K562 (cell line): Measurements from ENCODE around the gene SDCCAG8. TPM values are rescaled to one million over a fixed set of nuclear protein-coding genes. Genes with fewer than 3 reads are reported as not detected.

Experiments used
- ATAC-seq: fragments of 200-7000 bp; cut with Tn5 transposase; 3 replicates; pipeline ENCODE4 v1.9.1; 2020; ENCODE audit warnings: moderate library complexity
- BruUV-seq: library from RNA; stranded (reverse); fragments of 400-500 nt; replicated peaks from 2 replicates; lab custom pipeline; 2021; lab: Mats Ljungman, UMichigan
- CTCF ChIA-PET: fragments of 300-600 bp; formaldehyde crosslinking; extraction: SDS; loops from one replicate; lab custom pipeline; 2021; ENCODE audit warnings: low intra/inter-chr PET ratio; lab: Yijun Ruan, JAX
- POLR2A ChIA-PET: fragments of 300-600, 350-650 bp; sonication (Branson Sonifier 250); formaldehyde crosslinking; extraction: SDS; loops from one replicate; lab custom pipeline; 2021; ENCODE audit warnings: antibody characterized with exemption, inconsistent platforms; lab: Yijun Ruan, JAX
- DNase-seq, 4 experiments: peaks; one replicate each; pipeline versions ENCODE4 v3.0.0 to v3.0.0-alpha.2; 2011 to 2018; ENCODE audit warnings: low spot score in 3 of 4, mixed read lengths in 3 of 4; ENCODE audit errors: extremely low read depth in 1 of 4
- FAIRE-seq: peaks from 2 replicates; lab custom pipeline; 2011; peaks lifted over from hg19 to GRCh38; lab: Jason Lieb, UNC
- H2AFZ ChIP-seq: 2 replicates; pipeline ENCODE4 v1.6.0; 2011; ENCODE audit warnings: low read depth, low read length, control low read depth, inconsistent platforms
- H3K27ac ChIP-seq: fragments of 200-600 bp; 3 replicates; pipeline ENCODE4 v1.8.0; 2011; ENCODE audit warnings: low read depth, mild to moderate bottlenecking, control low read depth, inconsistent platforms, low read length, moderate library complexity, mixed read lengths; ENCODE audit errors: extremely low read depth
- H3K27me3 ChIP-seq, 2 experiments: fragments of 300-600 bp in 1 of 2; 2 replicates in 1 of 2; 3 replicates in 1 of 2; pipeline versions ENCODE4 v1.6.0 to v1.8.0; 2011; ENCODE audit warnings: inconsistent platforms in 2 of 2, low read length in 2 of 2, mild to moderate bottlenecking in 1 of 2, mixed read lengths in 1 of 2, moderate library complexity in 1 of 2; ENCODE audit not compliant: control insufficient read depth in 2 of 2, insufficient read depth in 2 of 2
- H3K36me3 ChIP-seq: fragments of 300-600 bp; 3 replicates; pipeline ENCODE4 v1.8.0; 2011; ENCODE audit warnings: mild to moderate bottlenecking, low read length, inconsistent platforms; ENCODE audit not compliant: control insufficient read depth, insufficient read depth
- H3K4me1 ChIP-seq, 2 experiments: fragments of 200-600 bp in 1 of 2; replicated peaks in 1 of 2; 2 replicates in 1 of 2; 3 replicates in 1 of 2; pipeline versions ENCODE4 v1.5.1 to v1.8.0; 2011; ENCODE audit warnings: inconsistent platforms in 2 of 2, low read length in 2 of 2, mild to moderate bottlenecking in 1 of 2, mixed read lengths in 1 of 2, moderate library complexity in 1 of 2; ENCODE audit not compliant: control insufficient read depth in 2 of 2, insufficient read depth in 2 of 2
- H3K4me2 ChIP-seq: 2 replicates; pipeline ENCODE4 v1.6.1; 2011; ENCODE audit warnings: low read length, control low read depth, inconsistent platforms, mixed read lengths; ENCODE audit not compliant: insufficient read depth
- H3K4me3 ChIP-seq: fragments of 200-600 bp; sonication (generic), shearing (Covaris generic); 2 replicates; pipeline ENCODE4 v1.5.1; 2016; ENCODE audit warnings: control low read depth, inconsistent platforms
- H3K79me2 ChIP-seq: fragments of 200-600 bp; 3 replicates; pipeline ENCODE4 v1.8.0; 2011; ENCODE audit warnings: low read length, inconsistent platforms; ENCODE audit not compliant: control insufficient read depth, insufficient read depth
- H3K9ac ChIP-seq, 2 experiments: 2 replicates each; pipeline versions ENCODE4 v1.6.0 to v1.6.1; 2011; ENCODE audit warnings: low read depth in 2 of 2, low read length in 2 of 2, control low read depth in 1 of 2, inconsistent platforms in 1 of 2, mild to moderate bottlenecking in 1 of 2, mixed read lengths in 1 of 2; ENCODE audit not compliant: insufficient read depth in 1 of 2
- H3K9me1 ChIP-seq: one replicate; pipeline ENCODE4 v1.6.0; 2011; ENCODE audit warnings: inconsistent platforms, mild to moderate bottlenecking, low read length, moderate library complexity; ENCODE audit not compliant: control insufficient read depth, insufficient read depth
- H3K9me3 ChIP-seq: replicated peaks from 2 replicates; pipeline ENCODE4 v1.5.1; 2011; ENCODE audit warnings: low read depth, low read length, inconsistent platforms; ENCODE audit not compliant: control insufficient read depth, insufficient read depth
- H4K20me1 ChIP-seq: replicated peaks from 2 replicates; pipeline ENCODE4 v1.6.1; 2011; ENCODE audit warnings: low read length, inconsistent platforms, mixed read lengths; ENCODE audit not compliant: control insufficient read depth, insufficient read depth
- BRD4 ChIP-seq: fragments of 200-600 bp; sonication (generic); IDR thresholded peaks from 2 replicates; pipeline ENCODE4 v1.6.1; 2017; ENCODE audit warnings: inconsistent platforms
- CEBPB ChIP-seq: fragments of 450-650 bp; IDR thresholded peaks from 2 replicates; pipeline ENCODE4 v1.6.1; 2016; ENCODE audit warnings: missing genetic modification characterization, missing compliant biosample characterization
- CEBPG ChIP-seq, 3 experiments: fragments of 200-800 bp in 1 of 3; sonication (Bioruptor generic) in 1 of 3; sonication (generic) in 1 of 3; formaldehyde crosslinking in 1 of 3; IDR thresholded peaks in 2 of 3; conservative IDR thresholded peaks in 1 of 3; 2 replicates each; pipeline versions ENCODE4 v1.6.1 to v1.8.0; 2016 to 2022; ENCODE audit warnings: missing compliant biosample characterization in 2 of 3, missing genetic modification characterization in 2 of 3, mild to moderate bottlenecking in 1 of 3, missing genetic modification reagents in 1 of 3
- NCOA1 ChIP-seq: fragments of 450-650 bp; IDR thresholded peaks from 2 replicates; pipeline ENCODE4 v1.6.1; 2016; ENCODE audit warnings: low read depth
- RAD21 ChIP-seq, 2 experiments: fragments of 250-450 bp in 1 of 2; fragments of 450-650 bp in 1 of 2; sonication (Bioruptor Pico) in 1 of 2; formaldehyde crosslinking in 1 of 2; IDR thresholded peaks in 1 of 2; conservative IDR thresholded peaks in 1 of 2; 2 replicates each; pipeline versions ENCODE4 v1.4.0 to v1.8.0; 2020 to 2022; ENCODE audit warnings: mild to moderate bottlenecking in 2 of 2, moderate library complexity in 1 of 2
- TEAD1 ChIP-seq, 2 experiments: fragments of 450-650 bp in 1 of 2; sonication (generic) in 1 of 2; formaldehyde crosslinking; IDR thresholded peaks; 2 replicates each; pipeline versions ENCODE4 v1.4.0 to v1.8.0; 2020 to 2022; ENCODE audit warnings: mild to moderate bottlenecking in 2 of 2, missing genetic modification reagents in 1 of 2
- whole genome bisulfite sequencing: fragments of 100-300 bp; shearing (Covaris generic); methylation state at CpG from one replicate; pipeline ENCODE4 v1.1.6; 2016; ENCODE audit warnings: low coverage, mixed read lengths; ENCODE audit not compliant: insufficient coverage; ENCODE audit errors: missing lambda C conversion rate; 5-methylcytosine and 5-hydroxymethylcytosine counted together
- in situ Hi-C: fragments of 300-500 bp; cut with MboI; formaldehyde crosslinking; loops from 4 replicates; pipeline ENCODE4 v1.15.0; 2018; ENCODE audit warnings: inconsistent platforms, mixed read lengths
- intact Hi-C: fragments of 100-400 bp; cut with micrococcal nuclease; formaldehyde crosslinking; loops from 2 replicates; pipeline ENCODE4 v1.14.2; 2022
- polyA plus RNA-seq, 8 experiments: library from polyadenylated mRNA; depleted of rRNA in 4 of 8; stranded (reverse) in 5 of 8; unstranded in 3 of 8; fragments of >200 nt; fragmentation: Nextera tagmentation in 2 of 8; fragmentation: Illumina TruSeq in 1 of 8; extraction: Ambion mirVana in 2 of 8; extraction: Trizol in 1 of 8; gene quantifications; 2 replicates each; pipeline versions ENCODE4 v1.2.1 to v1.2.3, GENCODE V29; 2011 to 2014; ENCODE audit warnings: inconsistent platforms in 1 of 8, missing spikeins in 1 of 8
- total RNA-seq, 7 experiments: library from RNA; depleted of rRNA in 6 of 7; stranded (reverse); fragments of >200 nt in 6 of 7; fragmentation: Illumina TruSeq in 2 of 7; extraction: Trizol in 2 of 7; gene quantifications; 2 replicates each; pipeline versions ENCODE4 v1.2.1 to v1.2.3, GENCODE V29; 2011 to 2021; ENCODE audit warnings: low replicate concordance in 1 of 7
- TF ChIP-seq, protein P1 (sequence below), 2 experiments: fragments of 450-650 bp; IDR thresholded peaks; 2 replicates each; pipeline ENCODE4 v1.6.1; 2016

The SDCCAG8 gene
- total and polyA plus RNA-seq, 9 of the 15 experiments (the other 6 are each of a cell fraction or from before 2014, with no cell fraction given), result 17.9 to 36.7 (median 25.4) TPM

GRCh38 chr1:243420946-243421685, 165.3 kb downstream of the SDCCAG8 start:
- ATAC-seq (peak; percentile 52), DNase-seq (no peak), FAIRE-seq (no peak)
- H3K4me2 ChIP-seq, result no peak overlapping the region
- intact Hi-C loops, result no loop called here
- TF ChIP-seq, protein P1, sequence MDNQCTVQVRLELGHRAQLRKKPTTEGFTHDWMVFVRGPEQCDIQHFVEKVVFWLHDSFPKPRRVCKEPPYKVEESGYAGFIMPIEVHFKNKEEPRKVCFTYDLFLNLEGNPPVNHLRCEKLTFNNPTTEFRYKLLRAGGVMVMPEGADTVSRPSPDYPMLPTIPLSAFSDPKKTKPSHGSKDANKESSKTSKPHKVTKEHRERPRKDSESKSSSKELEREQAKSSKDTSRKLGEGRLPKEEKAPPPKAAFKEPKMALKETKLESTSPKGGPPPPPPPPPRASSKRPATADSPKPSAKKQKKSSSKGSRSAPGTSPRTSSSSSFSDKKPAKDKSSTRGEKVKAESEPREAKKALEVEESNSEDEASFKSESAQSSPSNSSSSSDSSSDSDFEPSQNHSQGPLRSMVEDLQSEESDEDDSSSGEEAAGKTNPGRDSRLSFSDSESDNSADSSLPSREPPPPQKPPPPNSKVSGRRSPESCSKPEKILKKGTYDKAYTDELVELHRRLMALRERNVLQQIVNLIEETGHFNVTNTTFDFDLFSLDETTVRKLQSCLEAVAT (IDR thresholded peaks at IDR 0.05), result no peak
- TF ChIP-seq BRD4 (peak; percentile 30; the same call in 1 of the 2 replicates), RAD21 (CRISPR knock-in tag; conservative IDR thresholded peaks at IDR 0.05 in 1 of 2, IDR thresholded peaks at IDR 0.05 in 1 of 2) (no peak), CEBPG (CRISPR knock-in tag; IDR thresholded peaks at IDR 0.05) (no peak), CEBPG (tag; conservative IDR thresholded peaks at IDR 0.05 in 1 of 2, IDR thresholded peaks at IDR 0.05 in 1 of 2) (peak; percentile 22 to 85; a peak in 3 of 4 replicates), NCOA1 (no peak), TEAD1 (CRISPR knock-in tag; IDR thresholded peaks at IDR 0.05) (0 out of 4 replicates have a peak, but pooled peaks of 1 of the 2 experiments have one; percentile 21), CEBPB (tag) (peak; percentile 71; the same call in 1 of the 2 replicates)
- H3K4me3 ChIP-seq, result no peak overlapping the region
- 0 out of 3 replicates have a peak, but pooled peaks cover 3% of the 10 kb centered on the region for H3K36me3 ChIP-seq
- H3K9ac ChIP-seq, result no peak overlapping the region
- in situ Hi-C loops, result no loop called here
- peaks cover 0 to 10% of the 10 kb centered on the region in 2 experiments; a peak in 2 of 5 replicates for H3K4me1 ChIP-seq
- H3K79me2 ChIP-seq, result no peaks in the 10 kb centered on the region
- 50% methylated on average over 15 of the region's 15 CpGs for WGBS
- no peaks in the 10 kb centered on the region for H3K9me3 ChIP-seq
- H2AFZ ChIP-seq, result no peak overlapping the region
- H3K9me1 ChIP-seq, result no peaks in the 10 kb centered on the region
- ChIA-PET CTCF (no interaction called here), POLR2A (interaction anchor here (0.9 to 1.2 kb wide), 2 partner anchors 7 to 19 kb away, joined by 3 to 4 read pairs; no protein-coding TSS in a partner anchor)
- H3K27ac ChIP-seq, result no peak overlapping the region
- BruUV-seq, result no TSS peak
- H3K27me3 ChIP-seq, result no peaks in the 10 kb centered on the region
- no peaks in the 10 kb centered on the region; the same call in 1 of the 2 replicates for H4K20me1 ChIP-seq
